ENCODE measurements around the gene KMT5B.

KMT5B gene

DNA sequence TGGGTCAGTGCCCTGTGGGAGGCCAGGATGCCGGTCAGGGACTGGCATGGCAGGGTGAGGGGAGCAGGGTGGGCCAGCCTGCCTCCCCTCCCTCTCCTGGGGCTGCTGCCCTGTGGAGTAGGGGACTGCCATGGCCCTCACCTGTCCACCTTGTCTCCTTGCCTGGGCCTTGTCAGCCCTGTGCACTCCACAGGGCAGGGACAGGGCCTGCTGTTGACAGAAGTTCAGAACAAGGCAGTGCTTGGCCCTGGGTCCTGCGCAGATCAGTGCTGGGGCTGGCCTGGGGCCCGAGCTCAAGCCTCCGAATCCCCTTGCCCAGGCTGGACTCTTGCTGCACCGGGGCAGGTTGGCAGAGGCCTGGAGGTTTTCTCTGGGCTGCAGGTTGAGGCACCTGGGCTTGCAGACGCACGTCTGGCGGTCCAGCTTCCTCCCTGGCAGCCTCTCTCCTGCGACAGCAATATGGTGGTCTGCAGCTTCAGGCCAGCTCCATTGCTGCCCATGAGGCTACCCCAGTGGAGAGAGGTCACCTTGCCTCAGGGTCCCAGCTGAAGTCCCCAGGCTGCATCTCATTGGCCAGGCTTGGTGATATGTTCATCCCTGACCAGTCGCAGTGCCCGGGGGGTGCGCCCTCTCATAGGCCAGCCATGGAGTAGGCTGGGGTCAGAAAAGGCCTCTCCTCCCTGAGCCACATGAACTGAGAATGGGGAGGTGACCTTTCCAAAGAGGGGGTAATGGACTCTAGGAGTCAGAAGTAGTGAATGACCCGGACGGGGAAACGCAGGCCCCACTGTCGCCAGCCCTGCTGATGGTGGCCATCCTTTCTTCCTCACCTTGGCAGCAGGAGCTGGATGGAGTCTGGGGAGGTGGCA lies 70.4 kb downstream of the KMT5B start:
- Histone ChIP-seq H3K27me3 (no peaks in the 10 kb centered on the region), H3K27ac (peak overlapping the region; percentile 52), H3K4me1 (ENCODE audit: control insufficient read depth in 1 of 2, insufficient read depth in 1 of 2, low read depth in 1 of 2, low read length in 1 of 2) (peaks cover 22 to 60% of the 10 kb centered on the region in 2 experiments), H3K36me3 (no peaks in the 10 kb centered on the region), H3K9me3 (no peaks in the 10 kb centered on the region), H3K4me3 (ENCODE audit: low read depth in 1 of 2, low read length in 1 of 2) (peak overlapping the region in 1 of 2 experiments; percentile 41)
- TF ChIP-seq, protein P1, sequence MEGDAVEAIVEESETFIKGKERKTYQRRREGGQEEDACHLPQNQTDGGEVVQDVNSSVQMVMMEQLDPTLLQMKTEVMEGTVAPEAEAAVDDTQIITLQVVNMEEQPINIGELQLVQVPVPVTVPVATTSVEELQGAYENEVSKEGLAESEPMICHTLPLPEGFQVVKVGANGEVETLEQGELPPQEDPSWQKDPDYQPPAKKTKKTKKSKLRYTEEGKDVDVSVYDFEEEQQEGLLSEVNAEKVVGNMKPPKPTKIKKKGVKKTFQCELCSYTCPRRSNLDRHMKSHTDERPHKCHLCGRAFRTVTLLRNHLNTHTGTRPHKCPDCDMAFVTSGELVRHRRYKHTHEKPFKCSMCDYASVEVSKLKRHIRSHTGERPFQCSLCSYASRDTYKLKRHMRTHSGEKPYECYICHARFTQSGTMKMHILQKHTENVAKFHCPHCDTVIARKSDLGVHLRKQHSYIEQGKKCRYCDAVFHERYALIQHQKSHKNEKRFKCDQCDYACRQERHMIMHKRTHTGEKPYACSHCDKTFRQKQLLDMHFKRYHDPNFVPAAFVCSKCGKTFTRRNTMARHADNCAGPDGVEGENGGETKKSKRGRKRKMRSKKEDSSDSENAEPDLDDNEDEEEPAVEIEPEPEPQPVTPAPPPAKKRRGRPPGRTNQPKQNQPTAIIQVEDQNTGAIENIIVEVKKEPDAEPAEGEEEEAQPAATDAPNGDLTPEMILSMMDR (IDR thresholded peaks at IDR 0.05) = no peak

DNA sequence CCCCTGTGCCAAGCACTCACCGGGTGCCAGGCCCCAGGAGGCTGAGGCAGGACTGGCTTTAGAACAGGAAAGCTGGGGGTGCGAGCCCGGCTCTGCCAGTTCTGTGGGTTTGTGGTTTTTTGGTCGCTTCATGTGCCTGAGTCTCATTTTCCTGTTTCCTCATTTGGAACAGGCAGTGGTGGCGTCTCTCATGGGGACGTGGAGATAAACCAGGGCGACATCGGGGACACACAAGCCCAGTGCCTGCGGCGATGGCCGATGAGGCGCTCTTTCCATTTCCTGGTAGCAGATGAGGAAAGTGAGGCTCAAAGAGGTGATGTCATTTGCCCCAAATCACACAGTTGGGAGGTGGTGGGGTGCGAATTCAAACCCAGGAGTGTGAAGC lies 71.1 kb downstream of the KMT5B start:
- peak overlapping the region; percentile 12 to 41 for H3K4me3 ChIP-seq (ENCODE audit: low read depth in 1 of 2, low read length in 1 of 2)
- TF ChIP-seq, protein P1 (IDR thresholded peaks at IDR 0.05) = no peak

GRCh38 chr11:68141246-68142027 lies 71.7 kb downstream of the KMT5B start:
- TF ChIP-seq, protein P1 (IDR thresholded peaks at IDR 0.05) = no peak
- no peaks in the 10 kb centered on the region for H3K27me3 ChIP-seq
- peak overlapping the region; percentile 12 to 41 for H3K4me3 ChIP-seq (ENCODE audit: low read depth in 1 of 2, low read length in 1 of 2)
- H3K4me1 ChIP-seq (ENCODE audit: control insufficient read depth in 1 of 2, insufficient read depth in 1 of 2, low read depth in 1 of 2, low read length in 1 of 2) = peaks cover 22 to 52% of the 10 kb centered on the region in 2 experiments
- peak overlapping the region; percentile 52 for H3K27ac ChIP-seq
- no peaks in the 10 kb centered on the region for H3K9me3 ChIP-seq
- H3K36me3 ChIP-seq = no peaks in the 10 kb centered on the region

More for the DNA sequence above, 71.1 kb downstream of the KMT5B start:
- no peaks in the 10 kb centered on the region for H3K36me3 ChIP-seq
- H3K4me1 ChIP-seq (ENCODE audit: control insufficient read depth in 1 of 2, insufficient read depth in 1 of 2, low read depth in 1 of 2, low read length in 1 of 2) = peaks cover 22 to 57% of the 10 kb centered on the region in 2 experiments
- H3K27ac ChIP-seq = peak overlapping the region; percentile 52
- H3K27me3 ChIP-seq = no peaks in the 10 kb centered on the region
- H3K9me3 ChIP-seq = no peaks in the 10 kb centered on the region

DNA sequence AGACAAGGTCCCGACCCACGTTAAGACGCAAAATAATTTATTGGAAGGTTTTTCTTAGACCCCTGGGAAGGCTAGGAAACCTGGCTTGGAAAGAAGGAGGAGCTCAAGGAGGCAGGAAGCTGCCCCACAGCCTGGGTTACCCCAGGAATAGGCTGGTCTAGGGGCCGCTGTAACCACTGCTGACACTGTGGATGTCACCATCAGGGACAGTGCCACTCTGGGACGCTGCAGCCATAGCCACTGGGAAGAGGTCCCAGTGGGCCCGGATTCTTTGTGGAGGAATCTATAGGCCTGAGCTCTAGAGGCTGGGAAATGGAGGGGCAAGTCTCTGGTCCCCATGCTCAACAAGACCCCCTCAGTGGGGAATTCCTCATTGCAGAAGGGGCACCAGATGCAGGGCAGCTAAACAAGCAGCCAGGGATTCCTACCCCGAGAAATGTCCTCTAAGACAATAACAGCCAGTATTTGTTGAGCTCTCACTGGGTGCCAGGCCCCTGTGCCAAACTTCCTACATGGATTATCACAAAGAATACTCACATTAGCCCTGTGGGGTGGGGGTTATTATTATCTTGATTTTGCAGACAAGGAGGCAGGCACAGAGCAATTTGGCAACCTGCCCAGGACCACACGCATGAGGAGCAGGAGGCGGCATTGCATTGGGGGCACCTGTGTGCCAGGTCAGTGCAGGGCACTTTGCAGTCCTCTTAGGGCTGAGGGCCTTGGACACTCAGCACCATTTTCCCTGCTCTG lies 72.4 kb downstream of the KMT5B start:
- TF ChIP-seq, protein P1 (IDR thresholded peaks at IDR 0.05) = no peak
- Histone ChIP-seq H3K4me1 (ENCODE audit: control insufficient read depth in 1 of 2, insufficient read depth in 1 of 2, low read depth in 1 of 2, low read length in 1 of 2) (peaks cover 22 to 45% of the 10 kb centered on the region in 2 experiments), H3K4me3 (ENCODE audit: low read depth in 1 of 2, low read length in 1 of 2) (no peak overlapping the region), H3K27ac (no peak overlapping the region), H3K27me3 (no peaks in the 10 kb centered on the region), H3K9me3 (no peaks in the 10 kb centered on the region), H3K36me3 (no peaks in the 10 kb centered on the region)

- Histone ChIP-seq H3K36me3 (no peaks in the 10 kb centered on the region), H3K4me1 (ENCODE audit: control insufficient read depth in 1 of 2, insufficient read depth in 1 of 2, low read depth in 1 of 2, low read length in 1 of 2) (peaks cover 19 to 25% of the 10 kb centered on the region in 2 experiments), H3K9me3 (no peaks in the 10 kb centered on the region), H3K27me3 (no peaks in the 10 kb centered on the region), H3K27ac (no peak overlapping the region), H3K4me3 (ENCODE audit: low read depth in 1 of 2, low read length in 1 of 2) (no peak overlapping the region)
- TF ChIP-seq, protein P1 (IDR thresholded peaks at IDR 0.05) = no peak
Measured at GRCh38 chr11:68138237-68138636, 74.9 kb downstream of the KMT5B start.

Data from neutrophil (primary cell).